ENCODE data around the gene AS3MT. TPM values are rescaled to one million over a fixed set of nuclear protein-coding genes. Genes with fewer than 3 reads are reported as not detected.
A peak's percentile ranks its signal among the peaks of the same experiment; 100 is the strongest.

AS3MT gene
- total RNA-seq, 2 donors from 2014 or later, result 10.2 to 20.9 TPM

DNA sequence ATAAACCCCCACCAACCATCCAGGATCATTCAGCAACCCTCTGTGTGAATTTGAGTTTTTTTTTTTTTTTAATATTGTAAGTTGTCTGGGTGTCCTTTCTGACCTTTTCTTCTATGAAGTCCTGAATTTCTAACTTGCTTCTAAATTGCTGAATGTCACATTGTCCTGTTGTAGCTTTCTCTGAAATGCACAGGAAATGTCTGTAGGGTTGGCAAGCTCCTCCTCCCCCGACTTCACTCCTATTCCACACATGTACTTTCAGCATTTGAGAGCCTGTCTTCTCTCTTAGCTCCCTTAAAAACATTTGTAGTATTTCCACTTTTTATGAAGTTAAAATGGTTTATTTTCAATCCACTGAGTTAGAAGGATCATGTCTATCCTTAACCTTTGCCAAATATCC is 45.5 kb downstream of the AS3MT start:
- H3K9ac ChIP-seq (ENCODE audit: extremely low read depth, low read length, poor library complexity, severe bottlenecking), result no peak overlapping the region
- Mint-ChIP-seq H3K4me3 (no peak overlapping the region), H3K27me3 (ENCODE audit: insufficient read depth) (peaks cover 24% of the 10 kb centered on the region), H3K27ac (no peak overlapping the region), H3K4me1 (peaks cover 11% of the 10 kb centered on the region), H3K9me3 (peaks cover 7% of the 10 kb centered on the region), H3K36me3 (ENCODE audit: low read depth) (no peaks in the 10 kb centered on the region)
- H3K4me1 ChIP-seq (ENCODE audit: control insufficient read depth, insufficient read depth, low read length), result no peaks in the 10 kb centered on the region
- no peak overlapping the region for H3K4me3 ChIP-seq (ENCODE audit: low read length)
- peaks cover 17% of the 10 kb centered on the region for H3K27me3 ChIP-seq (ENCODE audit: control insufficient read depth, insufficient read depth, low read length, poor library complexity, severe bottlenecking)
- H3K27ac ChIP-seq (ENCODE audit: low read depth, low read length), result no peak overlapping the region
- no peak for DNase-seq
- 88% methylated on average over 1 of the region's 1 CpG; no CpG with 5 or more reads in 1 of the 2 experiments for WGBS, 2 experiments (ENCODE audit: insufficient coverage in 1 of 2, insufficient read length in 1 of 2)
- H3K9me3 ChIP-seq (ENCODE audit: control insufficient read depth, low read length), result no peaks in the 10 kb centered on the region
- no peaks in the 10 kb centered on the region for H3K36me3 ChIP-seq (ENCODE audit: control insufficient read depth, insufficient read depth, low read length)
- TF ChIP-seq, protein P1, sequence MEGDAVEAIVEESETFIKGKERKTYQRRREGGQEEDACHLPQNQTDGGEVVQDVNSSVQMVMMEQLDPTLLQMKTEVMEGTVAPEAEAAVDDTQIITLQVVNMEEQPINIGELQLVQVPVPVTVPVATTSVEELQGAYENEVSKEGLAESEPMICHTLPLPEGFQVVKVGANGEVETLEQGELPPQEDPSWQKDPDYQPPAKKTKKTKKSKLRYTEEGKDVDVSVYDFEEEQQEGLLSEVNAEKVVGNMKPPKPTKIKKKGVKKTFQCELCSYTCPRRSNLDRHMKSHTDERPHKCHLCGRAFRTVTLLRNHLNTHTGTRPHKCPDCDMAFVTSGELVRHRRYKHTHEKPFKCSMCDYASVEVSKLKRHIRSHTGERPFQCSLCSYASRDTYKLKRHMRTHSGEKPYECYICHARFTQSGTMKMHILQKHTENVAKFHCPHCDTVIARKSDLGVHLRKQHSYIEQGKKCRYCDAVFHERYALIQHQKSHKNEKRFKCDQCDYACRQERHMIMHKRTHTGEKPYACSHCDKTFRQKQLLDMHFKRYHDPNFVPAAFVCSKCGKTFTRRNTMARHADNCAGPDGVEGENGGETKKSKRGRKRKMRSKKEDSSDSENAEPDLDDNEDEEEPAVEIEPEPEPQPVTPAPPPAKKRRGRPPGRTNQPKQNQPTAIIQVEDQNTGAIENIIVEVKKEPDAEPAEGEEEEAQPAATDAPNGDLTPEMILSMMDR (conservative IDR thresholded peaks at IDR 0.05), result no peak

DNA sequence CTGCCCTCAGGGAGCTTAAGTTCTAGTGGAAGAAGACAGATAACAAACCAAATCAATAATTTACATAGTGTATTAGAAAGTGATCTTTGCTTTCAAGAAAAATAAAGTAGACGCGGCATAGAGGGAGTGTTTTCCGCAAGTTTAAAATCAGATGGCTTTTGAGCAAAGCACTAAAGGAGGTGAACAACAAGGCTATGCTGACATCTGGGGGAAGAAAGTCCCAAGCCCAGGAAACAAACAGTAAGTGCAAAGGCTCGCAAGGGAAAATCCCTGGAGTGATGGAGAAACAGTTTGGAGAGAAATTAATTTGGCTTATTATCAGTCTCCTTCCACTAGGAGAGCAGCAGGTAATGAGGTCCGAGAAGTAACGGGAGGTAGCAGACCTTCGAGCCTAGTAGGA is 46.9 kb downstream of the AS3MT start:
- no peak overlapping the region for H3K27ac Mint-ChIP-seq
- H3K36me3 Mint-ChIP-seq (ENCODE audit: low read depth), result no peaks in the 10 kb centered on the region
- H3K4me1 Mint-ChIP-seq, result peaks cover 24% of the 10 kb centered on the region
- Histone ChIP-seq H3K27me3 (ENCODE audit: control insufficient read depth, insufficient read depth, low read length, poor library complexity, severe bottlenecking) (peaks cover 28% of the 10 kb centered on the region), H3K9me3 (ENCODE audit: control insufficient read depth, low read length) (no peaks in the 10 kb centered on the region), H3K27ac (ENCODE audit: low read depth, low read length) (no peak overlapping the region), H3K9ac (ENCODE audit: extremely low read depth, low read length, poor library complexity, severe bottlenecking) (no peak overlapping the region), H3K4me3 (ENCODE audit: low read length) (no peak overlapping the region), H3K36me3 (ENCODE audit: control insufficient read depth, insufficient read depth, low read length) (no peaks in the 10 kb centered on the region), H3K4me1 (ENCODE audit: control insufficient read depth, insufficient read depth, low read length) (no peaks in the 10 kb centered on the region)
- 90 to 91% methylated on average over 7 of the region's 7 CpGs for WGBS, 2 experiments (ENCODE audit: insufficient coverage in 1 of 2, insufficient read length in 1 of 2)
- H3K4me3 Mint-ChIP-seq, result peak overlapping the region; percentile 82
- peaks cover 32% of the 10 kb centered on the region for H3K27me3 Mint-ChIP-seq (ENCODE audit: insufficient read depth)
- TF ChIP-seq, protein P1 (conservative IDR thresholded peaks at IDR 0.05), result no peak
- peaks cover 7% of the 10 kb centered on the region for H3K9me3 Mint-ChIP-seq
- no peak for DNase-seq

DNA sequence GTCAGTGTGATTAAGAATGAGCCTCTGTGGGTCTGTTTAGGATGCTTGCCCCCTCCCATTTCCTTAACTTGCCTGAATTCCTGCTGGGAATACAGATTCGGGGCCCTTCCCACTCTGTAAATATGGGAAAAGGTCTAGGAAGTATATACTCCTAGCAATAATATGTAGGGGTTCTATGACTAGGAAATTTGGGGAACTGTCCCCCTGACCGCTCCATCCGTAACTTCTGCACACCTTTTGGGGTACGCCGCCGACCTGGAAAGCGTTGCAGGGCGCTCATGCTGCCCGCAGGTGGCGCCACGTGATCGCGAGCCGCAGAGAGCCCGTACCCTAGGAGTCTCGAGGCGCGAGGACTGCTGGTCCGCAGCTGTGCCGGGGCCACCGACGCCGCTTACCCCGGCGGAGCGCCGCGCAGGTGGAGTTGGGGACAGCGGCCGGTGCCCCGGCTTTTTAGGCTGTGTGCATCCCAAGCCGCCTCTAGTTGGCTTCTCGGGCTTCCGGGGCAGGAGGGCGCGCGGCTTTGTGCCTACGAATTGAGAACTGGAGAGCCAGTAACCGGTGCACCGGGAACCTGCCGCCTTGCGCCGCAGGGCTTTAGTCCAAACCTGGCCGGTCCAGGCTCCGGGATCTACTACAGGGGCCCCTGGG is 48.2 kb downstream of the AS3MT start:
- H3K36me3 ChIP-seq (ENCODE audit: control insufficient read depth, insufficient read depth, low read length), result no peaks in the 10 kb centered on the region
- peaks cover 3% of the 10 kb centered on the region for H3K9me3 Mint-ChIP-seq

More for the DNA sequence above, 48.2 kb downstream of the AS3MT start:
- Histone ChIP-seq H3K27me3 (ENCODE audit: control insufficient read depth, insufficient read depth, low read length, poor library complexity, severe bottlenecking) (peaks cover 28% of the 10 kb centered on the region), H3K9ac (ENCODE audit: extremely low read depth, low read length, poor library complexity, severe bottlenecking) (peak overlapping the region; percentile 90), H3K27ac (ENCODE audit: low read depth, low read length) (peak overlapping the region; percentile 94), H3K4me3 (ENCODE audit: low read length) (peak overlapping the region; percentile 85), H3K9me3 (ENCODE audit: control insufficient read depth, low read length) (no peaks in the 10 kb centered on the region), H3K4me1 (ENCODE audit: control insufficient read depth, insufficient read depth, low read length) (no peaks in the 10 kb centered on the region)
- Mint-ChIP-seq H3K4me3 (peak overlapping the region; percentile 82), H3K36me3 (ENCODE audit: low read depth) (peaks cover 1% of the 10 kb centered on the region), H3K27ac (peak overlapping the region; percentile 97), H3K27me3 (ENCODE audit: insufficient read depth) (peaks cover 28% of the 10 kb centered on the region), H3K4me1 (peaks cover 25% of the 10 kb centered on the region)
- peak; percentile 93 for DNase-seq
- TF ChIP-seq, protein P1 (conservative IDR thresholded peaks at IDR 0.05), result peak; percentile 99
- 0 to 1% methylated on average over 34 to 45 of the region's 45 CpGs for WGBS, 2 experiments (ENCODE audit: insufficient coverage in 1 of 2, insufficient read length in 1 of 2)

Measured in endodermal cell (in vitro differentiated cells).